ENCODE results near the gene USB1.

DNA sequence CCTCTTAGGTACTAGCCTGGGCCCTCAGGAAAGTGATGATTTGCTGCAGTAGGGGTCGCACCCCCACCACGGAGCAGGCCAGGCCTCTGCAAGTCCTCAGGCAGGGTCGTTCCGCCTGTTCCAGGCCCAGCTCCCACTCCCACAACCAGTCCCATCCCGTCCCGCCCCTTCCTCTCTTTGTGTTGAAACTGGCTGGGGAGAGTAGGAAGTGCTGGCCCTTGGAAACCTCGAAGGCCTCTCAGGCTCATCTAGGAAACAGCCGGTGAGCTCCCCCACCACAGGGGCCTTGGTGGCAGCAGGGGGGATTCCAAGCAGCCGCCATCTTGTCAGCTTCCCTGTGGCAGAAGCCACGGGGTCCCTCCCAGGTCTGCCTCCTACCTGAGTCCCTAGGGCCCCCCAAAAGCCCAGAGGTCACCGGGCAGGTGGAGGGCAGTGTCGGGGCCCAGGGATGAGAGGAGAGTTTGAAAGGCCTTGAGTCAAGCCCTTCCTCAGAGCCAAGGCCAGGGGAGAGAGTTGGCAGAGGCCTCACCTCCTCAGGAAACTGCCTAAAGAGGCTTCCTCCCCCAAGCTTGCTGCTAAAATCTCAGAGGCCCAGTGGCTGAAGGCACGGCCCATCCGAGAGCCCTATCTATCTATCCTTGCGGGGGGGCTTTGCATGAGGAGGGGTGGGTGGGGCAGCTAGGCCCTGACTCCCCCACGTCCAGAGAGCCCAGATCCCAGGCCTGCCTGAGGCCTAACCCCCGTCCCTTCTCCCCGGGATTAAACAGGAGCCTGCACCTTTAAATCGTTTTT lies 46.5 kb downstream of the USB1 start:
- TF ChIP-seq, protein P1, sequence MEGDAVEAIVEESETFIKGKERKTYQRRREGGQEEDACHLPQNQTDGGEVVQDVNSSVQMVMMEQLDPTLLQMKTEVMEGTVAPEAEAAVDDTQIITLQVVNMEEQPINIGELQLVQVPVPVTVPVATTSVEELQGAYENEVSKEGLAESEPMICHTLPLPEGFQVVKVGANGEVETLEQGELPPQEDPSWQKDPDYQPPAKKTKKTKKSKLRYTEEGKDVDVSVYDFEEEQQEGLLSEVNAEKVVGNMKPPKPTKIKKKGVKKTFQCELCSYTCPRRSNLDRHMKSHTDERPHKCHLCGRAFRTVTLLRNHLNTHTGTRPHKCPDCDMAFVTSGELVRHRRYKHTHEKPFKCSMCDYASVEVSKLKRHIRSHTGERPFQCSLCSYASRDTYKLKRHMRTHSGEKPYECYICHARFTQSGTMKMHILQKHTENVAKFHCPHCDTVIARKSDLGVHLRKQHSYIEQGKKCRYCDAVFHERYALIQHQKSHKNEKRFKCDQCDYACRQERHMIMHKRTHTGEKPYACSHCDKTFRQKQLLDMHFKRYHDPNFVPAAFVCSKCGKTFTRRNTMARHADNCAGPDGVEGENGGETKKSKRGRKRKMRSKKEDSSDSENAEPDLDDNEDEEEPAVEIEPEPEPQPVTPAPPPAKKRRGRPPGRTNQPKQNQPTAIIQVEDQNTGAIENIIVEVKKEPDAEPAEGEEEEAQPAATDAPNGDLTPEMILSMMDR (IDR thresholded peaks at IDR 0.05): no peak
- TF ChIP-seq EP300 (IDR thresholded peaks at IDR 0.05; ENCODE audit: low read depth) (no peak), POLR2A (IDR thresholded peaks at IDR 0.05) (no peak), POLR2AphosphoS5 (IDR thresholded peaks at IDR 0.05) (no peak)
